ENCODE data around the gene PIGR.

Gene PIGR

DNA sequence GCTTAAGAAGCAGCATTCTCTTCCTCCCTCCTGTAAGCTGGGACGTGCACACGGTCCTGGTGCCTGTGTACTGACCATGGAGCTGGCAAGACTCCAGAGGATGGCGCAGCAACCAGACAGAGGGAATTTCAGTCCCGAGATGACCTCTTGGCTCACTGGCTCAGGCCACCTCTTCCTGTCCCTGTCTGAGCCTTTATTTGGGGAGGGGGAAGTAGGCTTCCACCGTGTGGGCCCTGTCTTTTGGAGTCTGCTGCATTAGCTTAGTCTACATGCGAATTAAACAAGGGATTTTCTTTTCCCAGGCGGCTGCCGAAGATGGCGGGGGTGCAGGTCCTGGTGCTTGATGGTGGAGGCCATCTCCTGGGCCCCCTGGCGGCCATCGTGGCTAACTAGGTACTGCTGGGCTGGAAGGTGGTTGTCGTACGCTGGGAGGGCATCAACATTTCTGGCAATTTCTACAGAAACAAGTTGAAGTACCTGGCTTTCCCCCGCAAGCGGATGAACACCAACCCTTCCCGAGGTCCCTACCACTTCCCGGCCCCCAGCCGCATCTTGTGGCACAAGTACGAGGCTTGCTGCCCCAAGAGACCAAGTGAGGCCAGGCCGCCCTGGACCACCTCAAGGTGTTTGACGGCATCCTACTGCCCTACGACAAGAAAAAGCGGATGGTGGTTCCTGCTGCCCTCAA lies 38.8 kb downstream of the PIGR start:
- DNase-seq, result no peak

GRCh38 chr1:206905295-206906164 lies 40.7 kb downstream of the PIGR start:
- no peak for DNase-seq

GRCh38 chr1:206904423-206905142 lies 41.7 kb downstream of the PIGR start:
- DNase-seq, result no peak

DNA sequence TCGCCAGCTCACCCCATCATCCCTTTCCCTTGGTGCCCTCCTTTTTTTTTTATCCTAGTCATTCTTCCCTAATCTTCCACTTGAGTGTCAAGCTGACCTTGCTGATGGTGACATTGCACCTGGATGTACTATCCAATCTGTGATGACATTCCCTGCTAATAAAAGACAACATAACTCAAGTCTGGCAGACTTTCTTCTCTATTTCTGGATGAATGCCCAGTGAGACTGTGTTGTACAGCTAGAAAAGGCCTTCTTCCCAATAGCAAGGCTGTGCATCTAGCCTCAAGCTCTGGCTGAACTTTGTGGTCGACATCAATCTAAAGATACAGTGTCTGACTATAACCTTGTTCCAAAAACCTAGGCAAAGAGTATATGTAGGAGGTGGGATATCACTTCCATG lies 42.6 kb downstream of the PIGR start:
- DNase-seq, result no peak

- no peak for DNase-seq
Measured at GRCh38 chr1:206902702-206903101, 43.6 kb downstream of the PIGR start.

GRCh38 chr1:206901944-206902343 lies 44.3 kb downstream of the PIGR start:
- DNase-seq, result no peak

GRCh38 chr1:206900149-206900548 lies 46.1 kb downstream of the PIGR start:
- no peak for DNase-seq

- DNase-seq, result no peak
Measured at GRCh38 chr1:206899717-206900116, 46.5 kb downstream of the PIGR start.

- DNase-seq, result no peak
Measured at GRCh38 chr1:206898915-206899431, 47.3 kb downstream of the PIGR start.

- peak in 1 of 3 donors; percentile 30 for DNase-seq
Measured at GRCh38 chr1:206898089-206898914, 48.0 kb downstream of the PIGR start.

- DNase-seq, result no peak
Measured at GRCh38 chr1:206897175-206897574, 49.1 kb downstream of the PIGR start, which contains the start of gene IL24. TSS of gene IL24 (plus strand) at chr1:206897443. CDS start at chr1:206897833, 390 bp downstream.

- DNase-seq, result no peak
Measured at GRCh38 chr1:206896261-206896660, 50.0 kb downstream of the PIGR start.

DNA sequence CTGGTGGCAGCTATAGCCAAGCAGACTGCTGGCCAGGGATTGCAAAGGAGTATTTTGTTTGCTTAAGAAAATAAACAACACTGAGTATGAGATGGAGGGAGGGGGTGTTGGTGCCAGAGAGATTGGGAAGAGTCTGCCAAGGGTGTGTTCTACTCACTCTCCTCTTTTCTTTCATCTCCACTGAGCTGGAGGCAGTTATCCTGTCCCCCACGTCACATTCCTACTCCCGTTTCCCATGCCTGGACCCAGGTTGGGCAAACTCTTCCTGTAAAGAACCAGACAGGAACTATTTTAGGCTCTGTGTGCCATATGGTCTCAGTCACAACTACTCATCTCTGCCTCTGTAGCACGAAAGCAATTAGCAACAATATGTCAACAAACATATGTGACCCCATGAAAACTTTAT lies 50.4 kb downstream of the PIGR start:
- no peak for DNase-seq

DNA sequence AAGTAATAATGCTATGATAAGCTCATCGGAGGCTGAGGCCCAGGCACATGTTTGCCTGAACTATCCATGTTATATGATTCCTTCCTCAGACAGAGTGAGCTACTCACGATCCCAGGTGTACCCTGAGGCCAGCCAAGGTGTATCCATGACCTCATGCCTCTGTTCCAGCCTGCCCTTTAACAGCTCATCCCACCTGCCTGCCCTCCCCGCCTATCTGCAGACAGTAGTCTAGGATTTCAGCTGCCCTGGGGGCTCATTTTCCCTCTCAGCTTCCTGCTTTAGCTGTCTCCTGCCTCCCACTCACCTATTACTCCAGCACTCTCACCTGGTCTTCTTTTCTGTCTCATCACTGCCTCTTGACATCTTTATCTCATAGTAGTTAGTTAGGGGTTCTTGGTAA lies 50.9 kb downstream of the PIGR start:
- DNase-seq, result no peak

GRCh38 chr1:206893380-206893779 lies 52.9 kb downstream of the PIGR start:
- no peak for DNase-seq

DNA sequence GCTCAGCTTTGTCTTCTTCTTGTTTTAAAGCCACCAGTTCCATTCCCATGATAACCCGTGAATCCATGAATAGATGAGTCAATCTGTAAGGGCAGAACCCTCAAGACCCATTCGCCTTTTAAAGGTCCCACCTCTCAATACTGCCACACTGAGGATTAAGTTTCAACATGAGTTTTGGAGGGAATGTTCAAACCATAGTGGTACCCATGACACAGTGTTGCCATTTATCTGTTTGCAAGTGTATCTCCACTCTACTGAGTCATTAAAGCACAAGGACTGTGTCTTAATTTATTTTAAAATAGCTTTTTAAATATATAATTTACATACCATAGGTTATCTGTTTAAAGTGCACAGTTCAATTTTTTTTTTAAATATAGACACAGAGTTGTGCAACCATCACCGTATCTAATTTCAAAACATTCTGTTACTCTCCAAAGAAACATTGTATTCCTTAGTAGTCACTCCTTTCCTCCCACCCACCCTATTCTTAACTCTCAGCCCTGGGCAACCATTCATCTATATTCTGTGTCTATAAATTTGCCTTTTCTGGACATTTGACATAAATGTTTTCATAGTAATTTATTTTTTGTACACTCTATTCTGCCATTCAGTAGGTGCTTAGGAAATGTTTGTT lies 53.8 kb downstream of the PIGR start:
- no peak for DNase-seq

DNA sequence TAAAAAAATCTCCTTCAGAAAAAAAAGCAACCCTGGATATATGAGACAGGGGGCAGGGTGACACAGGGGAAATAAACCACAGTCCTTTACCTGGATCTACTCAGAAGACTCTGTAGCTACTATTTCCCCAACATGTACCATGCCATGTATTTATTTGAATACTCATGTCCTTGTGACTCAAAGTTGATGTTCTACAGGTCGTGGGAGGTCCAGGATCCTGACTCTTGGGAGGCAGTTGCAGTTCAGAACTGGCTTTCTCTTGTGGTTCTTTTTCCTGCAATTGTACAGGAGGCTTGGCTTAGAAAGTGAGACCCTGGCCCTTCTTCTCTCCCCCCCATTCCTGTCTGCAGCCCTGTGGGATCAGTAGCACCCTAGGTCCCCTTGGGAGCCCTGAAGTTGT lies 54.9 kb downstream of the PIGR start:
- peak in 2 of 3 donors; percentile 27 to 32 for DNase-seq

DNA sequence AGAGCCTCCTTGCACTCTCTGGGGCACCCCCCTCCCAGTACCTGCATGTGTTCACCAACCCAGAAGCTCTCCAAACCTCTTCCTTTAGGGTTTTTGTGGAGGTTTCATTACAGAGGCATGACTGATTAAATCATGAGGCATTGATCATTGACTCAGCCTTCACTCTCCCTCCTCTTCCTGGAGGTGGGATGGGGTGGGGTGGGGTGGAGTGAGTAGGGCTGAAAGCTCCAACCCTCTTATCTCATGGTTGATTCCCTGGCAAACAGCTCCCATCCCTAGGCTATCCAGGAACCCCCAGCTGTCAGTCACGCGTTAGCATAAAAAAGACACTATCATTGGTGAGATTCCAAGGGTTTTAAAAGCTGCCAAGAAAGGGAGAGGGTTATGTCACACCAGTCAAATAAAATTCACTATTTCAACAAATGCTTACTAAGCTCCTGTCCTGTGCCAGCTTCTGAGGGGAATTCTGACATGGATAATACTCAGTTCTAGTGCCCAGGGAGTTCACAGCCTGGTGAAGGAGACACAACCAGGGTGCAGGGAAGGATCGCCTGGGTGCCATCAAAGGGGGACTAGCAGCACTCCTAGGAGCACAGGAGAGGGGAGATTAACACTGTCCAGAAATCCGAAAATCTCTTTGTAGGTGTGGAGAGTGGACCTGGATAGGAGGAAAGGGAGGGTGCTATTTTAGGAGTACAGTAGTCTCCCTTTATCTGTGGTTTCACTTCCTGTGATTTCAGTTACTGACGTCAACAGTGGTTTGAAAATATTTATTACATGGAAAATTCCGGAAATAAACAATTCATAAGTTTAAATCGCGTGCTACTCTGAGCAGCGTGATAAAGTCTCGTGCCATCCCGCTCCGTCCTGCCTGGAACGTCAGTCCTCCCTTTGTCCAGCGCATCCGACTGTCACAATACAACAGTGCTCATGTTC lies 55.9 kb downstream of the PIGR start:
- peak; percentile 71 to 92 (median 89) for DNase-seq

GRCh38 chr1:206887701-206888100 lies 58.6 kb downstream of the PIGR start:
- DNase-seq, result no peak

GRCh38 chr1:206886831-206887230 lies 59.4 kb downstream of the PIGR start:
- DNase-seq, result no peak
